ENCODE results near the gene ARID2. TPM values are rescaled to one million over a fixed set of nuclear protein-coding genes. Genes with fewer than 3 reads are reported as not detected.
A peak's percentile ranks its signal among the peaks of the same experiment; 100 is the strongest.

Gene ARID2, protein sequence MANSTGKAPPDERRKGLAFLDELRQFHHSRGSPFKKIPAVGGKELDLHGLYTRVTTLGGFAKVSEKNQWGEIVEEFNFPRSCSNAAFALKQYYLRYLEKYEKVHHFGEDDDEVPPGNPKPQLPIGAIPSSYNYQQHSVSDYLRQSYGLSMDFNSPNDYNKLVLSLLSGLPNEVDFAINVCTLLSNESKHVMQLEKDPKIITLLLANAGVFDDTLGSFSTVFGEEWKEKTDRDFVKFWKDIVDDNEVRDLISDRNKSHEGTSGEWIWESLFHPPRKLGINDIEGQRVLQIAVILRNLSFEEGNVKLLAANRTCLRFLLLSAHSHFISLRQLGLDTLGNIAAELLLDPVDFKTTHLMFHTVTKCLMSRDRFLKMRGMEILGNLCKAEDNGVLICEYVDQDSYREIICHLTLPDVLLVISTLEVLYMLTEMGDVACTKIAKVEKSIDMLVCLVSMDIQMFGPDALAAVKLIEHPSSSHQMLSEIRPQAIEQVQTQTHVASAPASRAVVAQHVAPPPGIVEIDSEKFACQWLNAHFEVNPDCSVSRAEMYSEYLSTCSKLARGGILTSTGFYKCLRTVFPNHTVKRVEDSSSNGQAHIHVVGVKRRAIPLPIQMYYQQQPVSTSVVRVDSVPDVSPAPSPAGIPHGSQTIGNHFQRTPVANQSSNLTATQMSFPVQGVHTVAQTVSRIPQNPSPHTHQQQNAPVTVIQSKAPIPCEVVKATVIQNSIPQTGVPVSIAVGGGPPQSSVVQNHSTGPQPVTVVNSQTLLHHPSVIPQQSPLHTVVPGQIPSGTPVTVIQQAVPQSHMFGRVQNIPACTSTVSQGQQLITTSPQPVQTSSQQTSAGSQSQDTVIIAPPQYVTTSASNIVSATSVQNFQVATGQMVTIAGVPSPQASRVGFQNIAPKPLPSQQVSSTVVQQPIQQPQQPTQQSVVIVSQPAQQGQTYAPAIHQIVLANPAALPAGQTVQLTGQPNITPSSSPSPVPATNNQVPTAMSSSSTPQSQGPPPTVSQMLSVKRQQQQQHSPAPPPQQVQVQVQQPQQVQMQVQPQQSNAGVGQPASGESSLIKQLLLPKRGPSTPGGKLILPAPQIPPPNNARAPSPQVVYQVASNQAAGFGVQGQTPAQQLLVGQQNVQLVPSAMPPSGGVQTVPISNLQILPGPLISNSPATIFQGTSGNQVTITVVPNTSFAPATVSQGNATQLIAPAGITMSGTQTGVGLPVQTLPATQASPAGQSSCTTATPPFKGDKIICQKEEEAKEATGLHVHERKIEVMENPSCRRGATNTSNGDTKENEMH (N-terminal part only)
- total RNA-seq: 10 to 100 TPM; 19.1 to 26.2 TPM

GRCh38 chr12:45729233-45730083 is at the start of gene ARID2:
Gene ARID2, plus strand, starts transcription at chr12:45729706. Its CDS starts 131 bp downstream, at chr12:45729837.
- H3K27ac ChIP-seq: peak within 1 kb of the TSS; percentile 97 to 100 (median 98)
- 0 to 1% methylated on average over 65 to 84 of the region's 88 CpGs for WGBS, 2 donors
- H3K4me3 ChIP-seq: peak within 1 kb of the TSS; percentile 72 to 74
- no peaks in the 10 kb centered on the region for H3K9me3 ChIP-seq
- peaks cover 40% of the 10 kb centered on the region for H3K4me1 ChIP-seq
- H3K27me3 ChIP-seq: no peaks in the 10 kb centered on the region
- no peaks in the 10 kb centered on the region for H3K36me3 ChIP-seq (replicated peaks in 1 of 2; ENCODE audit: insufficient read depth in 1 of 2, low read depth in 2 of 2)
- TF ChIP-seq CTCF (IDR thresholded peaks at IDR 0.05) (no peak), POLR2A (IDR thresholded peaks at IDR 0.05) (peak in 2 of 3 donors; percentile 67 to 70)
- peak; percentile 45 for ATAC-seq
- intact Hi-C loops (cut with DNase I): no loop called here
- peak; percentile 67 to 77 (median 74) for DNase-seq

DNA sequence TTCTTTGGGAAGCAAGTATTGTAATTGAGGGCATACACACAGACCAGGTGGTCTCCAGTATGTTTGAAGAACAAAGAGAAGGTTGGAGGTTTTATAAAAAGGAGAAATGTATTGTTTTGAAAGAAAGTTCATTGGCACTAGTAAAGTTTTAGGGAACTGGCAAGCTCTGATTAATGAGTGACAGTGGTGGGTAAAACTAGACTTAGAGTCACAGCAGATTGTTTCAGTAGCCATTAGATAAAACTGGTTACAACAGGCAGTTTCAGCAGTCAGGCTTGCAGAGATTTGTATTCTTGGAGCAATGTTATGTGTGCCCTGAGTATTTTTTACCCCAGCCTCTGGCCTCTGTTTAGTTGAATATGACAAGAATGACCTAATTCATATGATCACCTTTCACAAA is 49.1 kb upstream of the ARID2 start:
- Histone ChIP-seq H3K27me3 (no peaks in the 10 kb centered on the region), H3K36me3 (replicated peaks in 1 of 2; ENCODE audit: insufficient read depth in 1 of 2, low read depth in 2 of 2) (no peaks in the 10 kb centered on the region), H3K4me1 (no peaks in the 10 kb centered on the region), H3K27ac (no peak overlapping the region), H3K9me3 (no peaks in the 10 kb centered on the region), H3K4me3 (no peak overlapping the region)
- DNase-seq (no peak), ATAC-seq (no peak)
- TF ChIP-seq CTCF (IDR thresholded peaks at IDR 0.05) (no peak), POLR2A (IDR thresholded peaks at IDR 0.05) (no peak)
- intact Hi-C loops (cut with DNase I): no loop called here

DNA sequence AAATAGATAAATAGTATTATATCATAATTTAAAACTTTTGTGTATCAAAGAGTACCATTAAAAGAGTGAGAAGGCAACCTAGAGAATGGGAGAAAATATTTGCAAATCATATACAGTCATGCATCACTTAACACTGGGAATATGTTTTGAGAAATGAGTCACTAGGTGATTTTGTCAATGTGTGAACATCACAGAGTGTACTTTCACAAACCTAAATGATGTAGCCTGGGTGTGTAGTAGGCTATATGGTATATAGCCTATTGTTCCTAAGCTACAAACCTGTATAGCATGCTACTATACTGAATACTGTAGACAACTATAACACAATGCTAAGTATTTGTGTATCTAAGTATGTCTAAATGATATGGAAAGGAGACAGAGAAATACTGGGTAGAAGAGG is 48.0 kb upstream of the ARID2 start:
- ATAC-seq: no peak
- Histone ChIP-seq H3K9me3 (no peaks in the 10 kb centered on the region), H3K4me3 (no peak overlapping the region), H3K27me3 (no peaks in the 10 kb centered on the region), H3K27ac (no peak overlapping the region), H3K36me3 (replicated peaks in 1 of 2; ENCODE audit: insufficient read depth in 1 of 2, low read depth in 2 of 2) (no peaks in the 10 kb centered on the region), H3K4me1 (no peaks in the 10 kb centered on the region)
- intact Hi-C loops (cut with DNase I): no loop called here
- no peak for DNase-seq
- TF ChIP-seq POLR2A (IDR thresholded peaks at IDR 0.05) (no peak), CTCF (IDR thresholded peaks at IDR 0.05) (no peak)

DNA sequence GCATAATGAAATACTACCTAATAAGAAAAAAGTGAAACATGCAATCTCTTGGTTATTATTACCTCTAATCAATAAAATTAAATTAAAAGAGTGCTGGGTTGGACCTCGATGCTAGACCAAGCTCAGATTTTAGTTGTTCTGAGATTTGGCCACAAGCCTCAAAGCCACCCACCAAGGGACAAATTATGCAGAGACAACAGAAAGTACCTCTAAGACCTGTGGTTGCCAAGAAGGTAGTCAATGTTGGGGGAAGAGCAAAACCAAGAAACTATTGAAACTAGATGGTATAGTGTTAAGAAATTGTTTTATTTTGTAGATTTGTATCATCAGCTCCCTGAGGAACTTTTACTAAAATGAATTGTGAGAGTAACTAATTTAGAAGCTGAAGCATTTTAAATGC is 43.8 kb upstream of the ARID2 start:
- ATAC-seq (no peak), DNase-seq (no peak)
- Histone ChIP-seq H3K27ac (no peak overlapping the region), H3K4me3 (no peak overlapping the region), H3K4me1 (no peaks in the 10 kb centered on the region), H3K27me3 (no peaks in the 10 kb centered on the region), H3K36me3 (replicated peaks in 1 of 2; ENCODE audit: insufficient read depth in 1 of 2, low read depth in 2 of 2) (no peaks in the 10 kb centered on the region), H3K9me3 (no peaks in the 10 kb centered on the region)
- TF ChIP-seq POLR2A (IDR thresholded peaks at IDR 0.05): no peak
- TF ChIP-seq CTCF (IDR thresholded peaks at IDR 0.05): no peak
- intact Hi-C loops (cut with DNase I): no loop called here
- 76 to 79% methylated on average over 1 of the region's 1 CpG for WGBS, 2 donors

Data from body of pancreas (tissue), 4 donors.